GM19455 (cell line): ENCODE measurements around the gene MFAP2.

Experiments
- ATAC-seq: cut with Tn5 transposase; IDR thresholded peaks from one replicate; pipeline ENCODE4 v1.9.1; 2021; ENCODE audit not compliant: unreplicated experiment

The MFAP2 gene

GRCh38 chr1:16981269-16981849, 939 bp upstream of the MFAP2 start:
- no peak for ATAC-seq

GRCh38 chr1:16979475-16980327, 719 bp downstream of the MFAP2 start:
- no peak for ATAC-seq

GRCh38 chr1:16978567-16979474, 1.6 kb downstream of the MFAP2 start:
- no peak for ATAC-seq

- ATAC-seq: no peak
Observed at GRCh38 chr1:16978139-16978538, 2.3 kb downstream of the MFAP2 start.

- no peak for ATAC-seq
Observed at GRCh38 chr1:16977377-16977776, 3.0 kb downstream of the MFAP2 start.

GRCh38 chr1:16976966-16977365, 3.5 kb downstream of the MFAP2 start:
- no peak for ATAC-seq

GRCh38 chr1:16975838-16976237, 4.6 kb downstream of the MFAP2 start:
- no peak for ATAC-seq

GRCh38 chr1:16975211-16975610, 5.2 kb downstream of the MFAP2 start:
- ATAC-seq: no peak

- no peak for ATAC-seq
Observed at GRCh38 chr1:16973215-16973614, 7.2 kb downstream of the MFAP2 start.

- ATAC-seq: no peak
Observed at GRCh38 chr1:16972189-16972895, 8.1 kb downstream of the MFAP2 start.

- ATAC-seq: no peak
Observed at GRCh38 chr1:16971341-16972188, 8.9 kb downstream of the MFAP2 start.

- ATAC-seq: no peak
Observed at GRCh38 chr1:16970132-16970910, 10.1 kb downstream of the MFAP2 start.

GRCh38 chr1:16969651-16970050, 10.8 kb downstream of the MFAP2 start:
- no peak for ATAC-seq

GRCh38 chr1:16969057-16969611, 11.3 kb downstream of the MFAP2 start:
- ATAC-seq: no peak

- ATAC-seq: no peak
Observed at GRCh38 chr1:16968372-16968771, 12.0 kb downstream of the MFAP2 start.

- no peak for ATAC-seq
Observed at GRCh38 chr1:16967962-16968361, 12.5 kb downstream of the MFAP2 start.

- no peak for ATAC-seq
Observed at GRCh38 chr1:16967095-16967575, 13.3 kb downstream of the MFAP2 start.

- ATAC-seq: no peak
Observed at GRCh38 chr1:16966282-16966681, 14.1 kb downstream of the MFAP2 start.
